ENCODE data around the gene ADISSP. TPM values are rescaled to one million over a fixed set of nuclear protein-coding genes. Genes with fewer than 3 reads are reported as not detected.

The ADISSP gene
- total and polyA plus RNA-seq, 9 donors = 17.0 to 26.7 (median 25.0) TPM

DNA sequence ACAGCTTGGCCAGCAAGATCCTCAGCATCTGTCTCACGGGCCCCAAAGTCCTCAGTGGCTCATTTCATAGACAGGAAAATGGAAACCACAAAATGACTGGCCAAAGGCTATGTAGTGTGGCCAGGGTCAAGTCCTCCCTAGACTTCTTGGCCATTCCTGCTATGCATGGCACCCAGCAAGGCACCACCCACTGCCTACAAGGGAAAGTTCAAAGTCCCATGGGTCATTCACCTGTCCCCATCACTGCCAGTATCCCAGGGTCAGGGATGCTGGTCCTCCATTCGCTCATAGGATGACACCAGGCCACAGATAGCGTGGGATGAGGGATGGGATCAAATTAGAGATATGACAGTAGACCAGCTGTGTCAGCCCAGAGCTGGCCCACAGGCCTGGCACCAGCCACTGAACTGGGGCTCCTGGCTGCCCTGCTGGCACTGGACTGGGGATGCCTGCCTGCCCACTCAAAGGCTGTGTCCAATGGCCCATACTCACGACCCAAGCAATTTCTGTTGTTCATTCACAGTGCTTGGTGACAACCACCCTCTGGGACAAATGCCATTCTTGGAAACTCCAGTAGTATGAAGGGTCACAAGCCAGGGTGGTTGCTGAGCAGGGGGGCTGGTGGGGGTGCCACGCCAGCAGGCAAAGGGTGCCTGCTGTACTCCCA, 11.6 kb downstream of the ADISSP start:
- DNase-seq = peak; percentile 26
- H3K4me1 ChIP-seq (ENCODE audit: control insufficient read depth, insufficient read depth, low read length) = peaks cover 4% of the 10 kb centered on the region
- peaks cover 37% of the 10 kb centered on the region for H3K36me3 ChIP-seq (ENCODE audit: control insufficient read depth, insufficient read depth, low read length)
- H3K9me3 ChIP-seq (replicated peaks; ENCODE audit: control insufficient read depth, low read depth, low read length) = no peaks in the 10 kb centered on the region
- WGBS (ENCODE audit: insufficient coverage) = 83% methylated on average over 2 of the region's 5 CpGs
- no peak overlapping the region for H3K27ac ChIP-seq (ENCODE audit: low read length)
- no peak overlapping the region for H3K4me3 ChIP-seq (ENCODE audit: low read length)
- H3K27me3 ChIP-seq (ENCODE audit: control insufficient read depth, insufficient read depth, low read length) = peaks cover 3% of the 10 kb centered on the region

DNA sequence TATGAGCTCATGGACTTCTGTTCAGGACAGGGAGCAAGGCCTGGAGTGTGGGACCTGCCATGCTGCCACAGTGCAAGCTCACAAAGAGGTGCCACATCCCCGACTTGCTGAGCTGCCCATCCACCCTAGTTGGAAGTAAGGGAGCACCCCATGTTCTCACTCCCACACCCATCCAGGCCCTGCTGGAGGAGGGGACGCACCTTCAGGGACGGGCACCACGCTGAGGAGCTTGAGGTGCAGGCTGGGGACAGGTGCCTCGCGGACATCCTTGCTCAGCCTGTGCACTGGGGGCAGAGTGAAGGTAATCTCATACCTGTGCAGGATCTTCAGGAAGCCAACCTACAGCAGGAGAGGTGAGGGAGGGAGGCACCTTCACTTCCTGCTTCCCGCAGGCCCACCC, 12.3 kb downstream of the ADISSP start:
- peak; percentile 16 for DNase-seq
- no peak overlapping the region for H3K4me3 ChIP-seq (ENCODE audit: low read length)
- no peak overlapping the region for H3K27ac ChIP-seq (ENCODE audit: low read length)
- H3K9me3 ChIP-seq (replicated peaks; ENCODE audit: control insufficient read depth, low read depth, low read length) = no peaks in the 10 kb centered on the region
- H3K36me3 ChIP-seq (ENCODE audit: control insufficient read depth, insufficient read depth, low read length) = peaks cover 43% of the 10 kb centered on the region
- peaks cover 4% of the 10 kb centered on the region for H3K4me1 ChIP-seq (ENCODE audit: control insufficient read depth, insufficient read depth, low read length)
- 100% methylated on average over 2 of the region's 7 CpGs for WGBS (ENCODE audit: insufficient coverage)
- peaks cover 5% of the 10 kb centered on the region for H3K27me3 ChIP-seq (ENCODE audit: control insufficient read depth, insufficient read depth, low read length)

DNA sequence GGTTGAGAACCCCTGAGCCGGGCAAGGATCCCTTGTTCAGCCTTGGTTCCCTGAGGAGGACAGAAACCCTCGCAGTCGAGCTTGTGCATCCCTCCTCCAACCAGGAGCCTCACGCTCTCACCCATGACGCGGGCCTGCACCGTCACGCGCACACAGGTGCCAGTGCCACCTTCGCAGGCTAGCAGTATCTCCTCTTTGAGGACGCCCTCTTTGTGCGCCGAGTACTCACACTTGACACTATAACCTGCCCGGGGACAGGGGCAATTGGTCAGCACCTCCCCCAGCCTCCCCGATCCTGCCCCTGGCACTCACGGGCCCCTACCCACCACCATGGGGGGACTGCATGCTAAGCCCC, 13.3 kb downstream of the ADISSP start:
- no peak overlapping the region for H3K27ac ChIP-seq (ENCODE audit: low read length)
- WGBS (ENCODE audit: insufficient coverage) = 79% methylated on average over 14 of the region's 16 CpGs
- no peak overlapping the region for H3K4me3 ChIP-seq (ENCODE audit: low read length)
- H3K4me1 ChIP-seq (ENCODE audit: control insufficient read depth, insufficient read depth, low read length) = peaks cover 6% of the 10 kb centered on the region
- DNase-seq = no peak
- H3K36me3 ChIP-seq (ENCODE audit: control insufficient read depth, insufficient read depth, low read length) = peaks cover 47% of the 10 kb centered on the region
- H3K9me3 ChIP-seq (replicated peaks; ENCODE audit: control insufficient read depth, low read depth, low read length) = no peaks in the 10 kb centered on the region
- peaks cover 9% of the 10 kb centered on the region for H3K27me3 ChIP-seq (ENCODE audit: control insufficient read depth, insufficient read depth, low read length)

DNA sequence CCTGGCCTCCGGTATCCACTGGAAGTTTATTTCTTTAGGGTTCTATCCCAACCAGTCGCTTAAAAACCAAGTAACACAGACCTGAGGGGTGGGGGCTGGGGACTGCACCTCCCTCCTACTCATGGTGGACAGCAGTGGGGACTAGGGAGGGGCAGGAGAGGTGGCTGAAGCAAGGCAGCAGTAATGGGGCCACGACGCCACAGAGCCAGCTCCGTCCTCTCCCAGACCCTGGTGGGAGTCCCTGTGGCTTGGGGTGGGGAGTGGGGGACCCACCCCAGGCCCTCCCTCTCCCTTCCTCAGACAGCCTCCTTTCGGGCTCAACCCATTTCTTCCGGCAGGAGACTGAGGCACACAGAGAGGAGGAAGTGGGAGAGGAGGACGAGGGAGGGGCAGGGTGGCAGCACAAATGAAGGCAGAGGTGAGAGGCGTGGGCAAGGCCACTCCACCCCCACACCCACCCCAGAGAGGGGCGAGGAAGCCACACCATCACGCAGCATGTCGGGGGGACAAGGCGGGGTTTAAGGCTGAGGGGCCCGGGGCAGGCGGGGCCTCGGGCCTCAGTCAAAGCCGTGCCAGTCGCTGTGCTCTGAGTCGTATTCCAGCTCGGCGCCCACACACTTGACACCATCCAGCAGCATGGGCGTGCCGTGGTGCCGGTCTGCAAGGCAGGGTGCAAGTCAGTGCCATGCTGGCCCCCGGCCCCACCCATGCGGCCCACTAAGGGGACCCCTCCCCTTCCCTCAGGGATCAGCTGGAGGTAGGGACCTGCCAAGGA, 13.9 kb downstream of the ADISSP start:
- peak; percentile 36 for DNase-seq
- WGBS (ENCODE audit: insufficient coverage) = 76% methylated on average over 13 of the region's 26 CpGs
- H3K4me3 ChIP-seq (ENCODE audit: low read length) = no peak overlapping the region
- no peak overlapping the region for H3K27ac ChIP-seq (ENCODE audit: low read length)
- H3K36me3 ChIP-seq (ENCODE audit: control insufficient read depth, insufficient read depth, low read length) = peaks cover 49% of the 10 kb centered on the region
- H3K4me1 ChIP-seq (ENCODE audit: control insufficient read depth, insufficient read depth, low read length) = peaks cover 3% of the 10 kb centered on the region
- no peaks in the 10 kb centered on the region for H3K9me3 ChIP-seq (replicated peaks; ENCODE audit: control insufficient read depth, low read depth, low read length)
- H3K27me3 ChIP-seq (ENCODE audit: control insufficient read depth, insufficient read depth, low read length) = peaks cover 9% of the 10 kb centered on the region

DNA sequence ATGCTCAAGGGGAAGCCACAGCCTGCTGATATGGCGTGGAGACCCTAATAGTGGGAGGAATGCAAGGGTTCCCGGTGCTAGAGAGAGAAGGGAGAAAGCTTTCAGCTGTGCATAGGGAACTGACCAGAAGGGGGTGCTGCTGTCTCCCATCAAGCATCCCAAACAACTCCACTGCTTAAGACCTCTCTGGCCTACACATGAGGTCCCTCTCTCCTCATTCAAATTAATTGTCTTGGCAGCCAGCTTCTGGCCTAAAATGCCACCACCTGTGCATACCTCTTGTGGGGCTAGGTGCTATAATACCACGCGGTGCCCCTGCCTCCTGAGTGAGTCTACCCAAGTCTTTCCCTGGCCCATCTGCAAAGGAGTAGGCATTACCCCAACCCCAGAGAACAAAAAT, 14.5 kb downstream of the ADISSP start:
- no peak overlapping the region for H3K27ac ChIP-seq (ENCODE audit: low read length)
- no peaks in the 10 kb centered on the region for H3K9me3 ChIP-seq (replicated peaks; ENCODE audit: control insufficient read depth, low read depth, low read length)
- peaks cover 9% of the 10 kb centered on the region for H3K27me3 ChIP-seq (ENCODE audit: control insufficient read depth, insufficient read depth, low read length)
- WGBS (ENCODE audit: insufficient coverage) = 33% methylated on average over 2 of the region's 4 CpGs
- peaks cover 51% of the 10 kb centered on the region for H3K36me3 ChIP-seq (ENCODE audit: control insufficient read depth, insufficient read depth, low read length)
- H3K4me1 ChIP-seq (ENCODE audit: control insufficient read depth, insufficient read depth, low read length) = peaks cover 3% of the 10 kb centered on the region
- peak; percentile 85 for DNase-seq
- H3K4me3 ChIP-seq (ENCODE audit: low read length) = no peak overlapping the region

DNA sequence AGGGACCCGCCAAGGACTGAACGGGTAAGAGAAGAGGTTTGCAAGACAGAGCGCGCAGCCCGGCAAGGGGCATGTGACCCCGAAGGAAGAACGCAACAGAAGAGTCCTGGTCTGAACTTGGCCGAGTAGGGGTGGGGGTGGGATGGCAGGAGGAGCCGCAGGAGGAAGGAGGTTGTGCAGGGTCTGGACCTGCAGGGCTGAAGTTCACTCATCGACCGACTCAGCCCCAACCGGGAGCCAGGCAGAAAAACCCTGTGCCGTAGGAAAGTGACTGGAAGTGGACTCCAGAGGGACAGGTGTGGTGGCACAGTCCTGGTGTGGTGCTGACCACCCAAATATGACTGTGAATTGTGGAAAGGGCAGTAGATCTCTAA, 15.2 kb downstream of the ADISSP start:
- no peak for DNase-seq
- Histone ChIP-seq H3K36me3 (ENCODE audit: control insufficient read depth, insufficient read depth, low read length) (peaks cover 55% of the 10 kb centered on the region), H3K4me3 (ENCODE audit: low read length) (no peak overlapping the region), H3K27me3 (ENCODE audit: control insufficient read depth, insufficient read depth, low read length) (peaks cover 9% of the 10 kb centered on the region), H3K9me3 (replicated peaks; ENCODE audit: control insufficient read depth, low read depth, low read length) (no peaks in the 10 kb centered on the region), H3K4me1 (ENCODE audit: control insufficient read depth, insufficient read depth, low read length) (peaks cover 3% of the 10 kb centered on the region), H3K27ac (ENCODE audit: low read length) (no peak overlapping the region)
- 60% methylated on average over 13 of the region's 13 CpGs for WGBS (ENCODE audit: insufficient coverage)

DNA sequence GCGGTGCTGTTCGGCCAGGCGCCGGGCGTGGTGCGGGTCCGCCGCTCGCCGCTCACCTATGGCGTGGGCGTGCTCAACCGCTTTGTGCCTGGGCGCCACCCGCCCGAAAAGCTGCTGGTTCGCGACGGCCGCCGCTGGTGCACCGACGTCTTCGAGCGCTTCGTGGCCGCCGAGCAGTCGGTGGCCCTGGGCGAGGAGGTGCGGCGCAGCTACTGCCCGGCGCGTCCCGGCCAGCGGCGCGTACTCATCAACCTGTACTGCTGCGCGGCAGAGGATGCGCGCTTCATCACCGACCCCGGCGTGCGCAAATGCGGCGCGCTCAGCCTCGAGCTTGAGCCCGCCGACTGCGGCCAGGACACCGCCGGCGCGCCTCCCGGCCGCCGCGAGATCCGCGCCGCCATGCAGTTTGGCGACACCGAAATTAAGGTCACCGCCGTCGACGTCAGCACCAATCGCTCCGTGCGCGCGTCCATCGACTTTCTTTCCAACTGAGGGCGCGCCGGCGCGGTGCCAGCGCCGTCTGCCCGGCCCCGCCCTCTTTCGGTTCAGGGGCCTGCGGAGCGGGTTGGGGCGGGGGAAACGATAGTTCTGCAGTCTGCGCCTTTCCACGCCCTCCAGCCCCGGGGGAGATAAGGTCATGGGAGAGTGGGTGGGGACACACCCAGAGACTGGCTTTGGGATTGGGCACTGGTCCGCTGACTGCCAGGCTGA, 15.7 kb downstream of the ADISSP start:
- no peaks in the 10 kb centered on the region for H3K9me3 ChIP-seq (replicated peaks; ENCODE audit: control insufficient read depth, low read depth, low read length)
- H3K36me3 ChIP-seq (ENCODE audit: control insufficient read depth, insufficient read depth, low read length) = peaks cover 59% of the 10 kb centered on the region
- 46% methylated on average over 95 of the region's 95 CpGs for WGBS (ENCODE audit: insufficient coverage)
- no peak overlapping the region for H3K27ac ChIP-seq (ENCODE audit: low read length)
- H3K4me3 ChIP-seq (ENCODE audit: low read length) = no peak overlapping the region
- H3K4me1 ChIP-seq (ENCODE audit: control insufficient read depth, insufficient read depth, low read length) = peaks cover 3% of the 10 kb centered on the region
- DNase-seq = peak; percentile 55
- H3K27me3 ChIP-seq (ENCODE audit: control insufficient read depth, insufficient read depth, low read length) = peaks cover 9% of the 10 kb centered on the region

DNA sequence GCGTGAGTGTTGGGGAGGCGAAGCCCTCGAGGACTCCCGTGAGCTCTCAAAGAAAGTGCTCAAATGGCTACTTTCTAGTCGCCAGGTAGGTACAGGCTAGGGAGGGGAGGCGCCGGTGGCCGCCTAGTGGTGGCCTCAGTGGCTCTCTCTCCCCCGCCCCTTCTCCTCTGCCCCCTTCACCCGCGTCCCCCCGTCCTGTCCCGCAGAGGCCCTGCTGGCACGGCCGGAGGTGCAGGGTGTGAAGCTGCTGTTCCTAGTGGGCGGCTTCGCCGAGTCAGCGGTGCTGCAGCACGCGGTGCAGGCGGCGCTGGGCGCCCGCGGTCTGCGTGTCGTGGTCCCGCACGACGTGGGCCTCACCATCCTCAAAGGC, 16.3 kb downstream of the ADISSP start:
- Histone ChIP-seq H3K9me3 (replicated peaks; ENCODE audit: control insufficient read depth, low read depth, low read length) (no peaks in the 10 kb centered on the region), H3K27me3 (ENCODE audit: control insufficient read depth, insufficient read depth, low read length) (peaks cover 9% of the 10 kb centered on the region), H3K36me3 (ENCODE audit: control insufficient read depth, insufficient read depth, low read length) (peaks cover 61% of the 10 kb centered on the region), H3K4me1 (ENCODE audit: control insufficient read depth, insufficient read depth, low read length) (peaks cover 3% of the 10 kb centered on the region), H3K27ac (ENCODE audit: low read length) (no peak overlapping the region), H3K4me3 (ENCODE audit: low read length) (no peak overlapping the region)
- DNase-seq = no peak
- 74% methylated on average over 29 of the region's 31 CpGs for WGBS (ENCODE audit: insufficient coverage)

DNA sequence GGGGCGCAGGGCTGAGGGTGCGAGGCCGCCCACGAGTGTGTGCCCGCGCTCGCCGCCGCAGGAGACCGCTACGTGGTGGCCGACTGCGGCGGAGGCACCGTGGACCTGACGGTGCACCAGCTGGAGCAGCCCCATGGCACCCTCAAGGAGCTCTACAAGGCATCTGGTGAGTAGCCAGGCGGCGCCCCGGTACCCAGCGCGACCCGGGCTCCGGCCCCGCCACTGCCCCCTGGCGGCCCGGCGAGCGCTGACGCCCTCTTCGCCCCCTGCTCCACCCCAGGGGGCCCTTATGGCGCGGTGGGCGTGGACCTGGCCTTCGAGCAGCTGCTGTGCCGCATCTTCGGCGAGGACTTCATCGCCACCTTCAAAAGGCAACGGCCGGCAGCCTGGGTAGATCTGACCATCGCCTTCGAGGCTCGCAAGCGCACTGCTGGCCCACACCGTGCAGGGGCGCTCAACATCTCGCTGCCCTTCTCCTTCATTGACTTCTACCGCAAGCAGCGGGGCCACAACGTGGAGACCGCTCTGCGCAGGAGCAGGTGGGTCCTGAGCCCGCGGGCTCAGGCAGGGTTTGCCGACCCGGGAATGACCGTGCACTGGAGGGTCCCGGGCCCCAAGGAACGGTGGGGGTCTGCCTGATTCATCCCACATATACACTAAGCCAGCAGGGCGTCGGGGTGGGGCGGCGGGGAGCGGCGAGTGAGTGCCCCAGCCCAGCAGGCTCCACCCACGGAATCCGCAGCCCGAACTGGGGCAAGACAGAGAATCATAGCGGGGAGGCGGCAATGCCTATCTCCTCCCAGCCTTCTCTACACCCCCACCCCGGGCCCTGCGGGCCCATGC, 17.6 kb downstream of the ADISSP start:
- H3K4me1 ChIP-seq (ENCODE audit: control insufficient read depth, insufficient read depth, low read length) = peaks cover 3% of the 10 kb centered on the region
- WGBS (ENCODE audit: insufficient coverage) = 50% methylated on average over 67 of the region's 72 CpGs
- peaks cover 11% of the 10 kb centered on the region for H3K27me3 ChIP-seq (ENCODE audit: control insufficient read depth, insufficient read depth, low read length)
- no peak overlapping the region for H3K4me3 ChIP-seq (ENCODE audit: low read length)
- peaks cover 59% of the 10 kb centered on the region for H3K36me3 ChIP-seq (ENCODE audit: control insufficient read depth, insufficient read depth, low read length)
- no peak for DNase-seq
- H3K27ac ChIP-seq (ENCODE audit: low read length) = no peak overlapping the region
- H3K9me3 ChIP-seq (replicated peaks; ENCODE audit: control insufficient read depth, low read depth, low read length) = no peaks in the 10 kb centered on the region
